ENCODE results near the gene WSCD1.

DNA sequence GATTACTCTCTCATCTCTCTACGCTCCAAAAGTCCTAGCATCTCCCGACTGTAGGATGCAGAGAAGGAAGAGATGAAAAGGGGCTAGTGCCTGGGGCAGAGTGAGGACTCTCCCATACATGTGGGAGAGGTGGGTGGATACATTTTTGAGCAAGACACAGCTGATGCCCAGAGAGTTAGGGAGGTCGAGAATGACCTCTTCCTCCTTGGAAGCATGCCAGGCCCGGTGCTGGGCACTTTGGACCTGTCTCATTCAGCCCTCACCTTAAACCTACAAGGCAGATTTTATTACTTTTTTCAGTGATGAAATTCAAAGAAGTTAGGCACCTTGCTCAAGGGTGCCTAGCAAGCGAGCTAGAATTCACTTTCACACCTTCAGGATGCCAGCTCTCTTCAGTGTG lies 38.2 kb downstream of the WSCD1 start:
- TF ChIP-seq, protein P1, sequence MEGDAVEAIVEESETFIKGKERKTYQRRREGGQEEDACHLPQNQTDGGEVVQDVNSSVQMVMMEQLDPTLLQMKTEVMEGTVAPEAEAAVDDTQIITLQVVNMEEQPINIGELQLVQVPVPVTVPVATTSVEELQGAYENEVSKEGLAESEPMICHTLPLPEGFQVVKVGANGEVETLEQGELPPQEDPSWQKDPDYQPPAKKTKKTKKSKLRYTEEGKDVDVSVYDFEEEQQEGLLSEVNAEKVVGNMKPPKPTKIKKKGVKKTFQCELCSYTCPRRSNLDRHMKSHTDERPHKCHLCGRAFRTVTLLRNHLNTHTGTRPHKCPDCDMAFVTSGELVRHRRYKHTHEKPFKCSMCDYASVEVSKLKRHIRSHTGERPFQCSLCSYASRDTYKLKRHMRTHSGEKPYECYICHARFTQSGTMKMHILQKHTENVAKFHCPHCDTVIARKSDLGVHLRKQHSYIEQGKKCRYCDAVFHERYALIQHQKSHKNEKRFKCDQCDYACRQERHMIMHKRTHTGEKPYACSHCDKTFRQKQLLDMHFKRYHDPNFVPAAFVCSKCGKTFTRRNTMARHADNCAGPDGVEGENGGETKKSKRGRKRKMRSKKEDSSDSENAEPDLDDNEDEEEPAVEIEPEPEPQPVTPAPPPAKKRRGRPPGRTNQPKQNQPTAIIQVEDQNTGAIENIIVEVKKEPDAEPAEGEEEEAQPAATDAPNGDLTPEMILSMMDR (IDR thresholded peaks at IDR 0.05) = no peak
- no peak for TF ChIP-seq POLR2A (IDR thresholded peaks at IDR 0.05)
